Measurements from ENCODE around the gene OR52E4.

OR52E4 gene

DNA sequence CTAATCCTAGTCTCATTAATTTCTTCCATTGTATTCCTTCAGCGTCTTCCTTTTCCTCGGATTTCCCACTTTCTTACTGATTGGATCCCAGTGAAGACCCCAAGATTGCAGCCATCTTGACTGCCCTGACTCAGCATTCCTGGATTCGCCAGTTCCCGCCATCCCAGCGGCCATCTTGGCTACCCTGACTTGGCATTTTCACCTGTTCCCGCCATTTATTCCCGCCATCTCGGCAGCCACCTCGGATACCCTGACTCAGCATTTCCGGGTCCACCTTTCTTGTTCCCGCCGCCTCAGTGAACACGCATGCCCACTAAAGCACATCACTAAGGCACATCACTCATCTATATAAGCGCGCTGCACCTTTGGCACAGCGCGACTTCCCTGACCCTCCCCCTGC lies 47.8 kb downstream of the OR52E4 start:
- no peak overlapping the region for H3K4me3 ChIP-seq (ENCODE audit: low read depth, low read length)
- no peak for DNase-seq (ENCODE audit: low read depth)
- no peak for TF ChIP-seq CTCF (IDR thresholded peaks at IDR 0.05; ENCODE audit: low read depth, low read length, missing control alignments)

DNA sequence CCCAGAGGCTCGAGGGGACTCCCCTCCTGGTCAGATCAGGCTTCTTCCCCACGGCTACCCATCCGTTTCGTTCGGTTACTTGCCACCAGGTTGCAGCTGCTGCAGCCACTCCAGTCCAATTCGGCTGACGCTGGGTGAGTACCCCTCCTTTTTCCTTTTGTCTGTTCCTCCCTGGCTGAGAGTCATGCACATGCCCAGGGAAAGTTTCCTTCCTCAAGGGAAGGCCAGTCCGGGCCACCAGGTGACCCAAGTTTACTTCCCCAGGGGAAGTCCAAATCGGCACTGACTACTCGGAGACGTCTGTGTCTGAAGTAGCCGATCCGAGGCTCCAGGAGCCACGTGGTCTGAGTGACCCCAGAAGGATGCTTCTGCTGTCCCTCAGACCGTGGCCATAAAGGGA lies 48.4 kb downstream of the OR52E4 start:
- TF ChIP-seq CTCF (IDR thresholded peaks at IDR 0.05; ENCODE audit: low read depth, low read length, missing control alignments): no peak
- no peak for DNase-seq (ENCODE audit: low read depth)
- H3K4me3 ChIP-seq (ENCODE audit: low read depth, low read length): no peak overlapping the region

DNA sequence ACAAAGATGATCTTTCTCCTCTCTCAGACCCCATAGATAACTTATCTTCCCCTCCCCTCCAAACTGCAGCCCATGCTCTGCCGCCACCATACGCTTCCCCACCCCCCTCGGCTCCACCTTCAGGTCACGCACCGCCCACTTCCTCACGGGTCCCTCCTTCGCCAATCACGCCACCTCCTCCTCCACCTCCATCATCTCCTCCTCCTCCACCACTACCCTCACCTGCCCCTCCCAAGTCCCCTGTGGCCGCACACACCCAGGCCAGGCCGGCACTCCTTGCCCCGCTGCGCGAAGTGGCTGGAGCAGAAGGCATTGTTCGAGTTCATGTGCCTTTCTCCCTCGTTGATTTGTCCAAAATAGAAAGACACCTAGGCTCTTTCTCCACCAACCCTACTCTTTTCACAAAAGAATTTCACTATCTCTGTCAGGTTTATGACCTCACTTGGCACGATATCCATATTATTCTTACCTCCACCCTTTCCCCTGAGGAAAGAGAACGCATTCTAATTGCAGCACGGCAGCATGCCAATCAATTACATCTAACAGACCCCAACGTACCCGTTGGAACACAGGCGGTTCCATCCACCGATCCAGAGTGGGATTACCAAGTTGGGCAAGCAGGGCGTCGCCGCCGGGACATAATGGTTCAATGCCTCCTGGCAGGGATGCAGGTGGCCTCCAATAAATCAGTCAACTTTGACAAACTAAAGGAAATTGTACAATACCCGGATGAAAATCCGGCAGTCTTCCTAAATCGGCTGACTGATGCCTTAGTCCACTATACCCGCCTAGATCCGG lies 49.3 kb downstream of the OR52E4 start:
- no peak for TF ChIP-seq CTCF (IDR thresholded peaks at IDR 0.05; ENCODE audit: low read depth, low read length, missing control alignments)
- H3K4me3 ChIP-seq (ENCODE audit: low read depth, low read length): no peak overlapping the region

DNA sequence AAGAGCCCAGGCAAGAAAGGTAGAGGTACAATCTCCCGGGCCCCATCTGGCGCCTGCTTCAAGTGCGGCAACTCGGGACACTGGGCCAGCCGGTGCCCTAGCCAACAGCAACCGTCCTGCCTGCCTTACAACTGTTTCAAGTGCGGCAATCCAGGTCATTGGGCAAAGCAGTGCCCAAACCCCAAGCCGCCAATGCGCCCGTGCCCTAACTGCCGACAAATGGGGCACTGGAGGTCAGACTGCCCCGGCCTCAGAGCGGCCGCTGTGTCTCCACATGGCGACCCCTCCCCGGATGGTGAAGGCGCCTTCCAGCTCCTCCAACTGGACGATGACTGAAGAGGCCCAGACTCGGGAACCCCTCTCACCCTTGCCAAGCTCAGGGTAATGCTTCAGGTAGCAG lies 50.2 kb downstream of the OR52E4 start:
- TF ChIP-seq CTCF (IDR thresholded peaks at IDR 0.05; ENCODE audit: low read depth, low read length, missing control alignments): no peak
- H3K4me3 ChIP-seq (ENCODE audit: low read depth, low read length): no peak overlapping the region
- no peak for DNase-seq (ENCODE audit: low read depth)

More for the DNA sequence above, 49.3 kb downstream of the OR52E4 start:
- DNase-seq (ENCODE audit: low read depth): no peak

DNA sequence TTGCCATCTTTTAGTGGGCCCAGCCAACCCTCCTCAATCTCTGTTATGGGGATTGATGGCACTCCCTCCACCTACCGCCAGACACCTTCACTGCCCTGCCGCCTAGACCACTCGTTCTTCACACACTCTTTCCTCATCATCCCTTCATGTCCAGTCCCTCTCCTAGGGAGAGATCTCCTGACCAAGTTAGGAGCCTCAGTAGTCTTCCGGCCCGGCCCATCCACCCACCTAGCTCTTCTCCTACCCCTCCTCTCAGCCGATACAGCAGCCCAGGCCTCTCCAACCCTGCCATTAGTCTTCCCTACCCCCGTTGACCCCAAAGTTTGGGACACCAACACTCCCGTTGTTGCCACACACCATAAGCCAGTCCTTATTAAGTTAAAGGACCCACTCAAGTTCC lies 50.6 kb downstream of the OR52E4 start:
- no peak for DNase-seq (ENCODE audit: low read depth)
- no peak overlapping the region for H3K4me3 ChIP-seq (ENCODE audit: low read depth, low read length)
- no peak for TF ChIP-seq CTCF (IDR thresholded peaks at IDR 0.05; ENCODE audit: low read depth, low read length, missing control alignments)

DNA sequence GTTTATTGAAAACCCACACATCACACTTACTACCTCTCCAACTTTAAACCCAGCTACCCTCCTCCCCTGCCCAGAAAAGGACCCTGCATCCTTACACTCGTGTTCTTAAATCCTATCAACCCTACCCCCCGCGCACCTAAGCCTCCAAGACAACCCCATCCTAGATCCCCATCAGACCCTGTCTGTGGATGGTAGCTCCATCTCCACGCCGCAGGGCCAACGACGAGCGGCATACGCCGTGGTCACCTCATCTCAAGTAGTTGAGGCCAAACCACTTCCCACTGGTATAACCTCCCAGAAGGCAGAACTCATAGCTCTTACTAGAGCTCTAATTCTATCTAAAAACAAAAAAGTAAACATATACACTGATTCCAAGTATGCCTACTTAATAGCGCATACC lies 52.2 kb downstream of the OR52E4 start:
- no peak overlapping the region for H3K4me3 ChIP-seq (ENCODE audit: low read depth, low read length)
- TF ChIP-seq CTCF (IDR thresholded peaks at IDR 0.05; ENCODE audit: low read depth, low read length, missing control alignments): no peak
- no peak for DNase-seq (ENCODE audit: low read depth)

DNA sequence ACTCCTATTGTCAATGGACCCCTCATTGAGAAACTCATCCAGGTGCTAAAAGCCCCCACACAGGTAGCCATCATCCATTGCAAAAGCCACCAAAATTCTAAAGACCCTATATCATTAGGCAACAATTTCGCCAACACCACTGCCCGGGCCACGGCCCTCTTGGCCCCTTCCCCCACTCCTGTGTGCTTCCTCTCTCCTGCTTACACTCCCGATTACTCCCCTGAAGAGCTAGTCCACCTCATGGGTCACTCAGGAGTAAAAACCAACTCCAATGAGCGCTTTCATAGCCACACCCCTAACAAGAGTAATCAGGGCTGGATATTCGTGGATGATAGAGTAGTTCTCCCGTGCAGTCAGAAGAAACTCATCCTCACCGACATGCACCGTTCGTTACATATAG lies 52.7 kb downstream of the OR52E4 start:
- H3K4me3 ChIP-seq (ENCODE audit: low read depth, low read length): no peak overlapping the region
- DNase-seq (ENCODE audit: low read depth): no peak
- no peak for TF ChIP-seq CTCF (IDR thresholded peaks at IDR 0.05; ENCODE audit: low read depth, low read length, missing control alignments)
